Suprapubic skin (tissue), 4 donors: ENCODE measurements around the gene PRKN. TPM values are rescaled to one million over a fixed set of nuclear protein-coding genes. Genes with fewer than 3 reads are reported as not detected.

Experiments used
- DNase-seq, 2 donors: peaks; one replicate each; pipeline ENCODE4 v3.0.0-alpha.2; 2019; ENCODE audit warnings: low spot score in 2 of 2
- H3K27ac ChIP-seq: fragments of 200-600 bp; sonication (generic); one replicate; pipeline ENCODE4 v1.5.1; 2019
- H3K27me3 ChIP-seq: fragments of 200-600 bp; sonication (generic); one replicate; pipeline ENCODE4 v1.5.1; 2019
- H3K36me3 ChIP-seq: fragments of 200-600 bp; sonication (generic); one replicate; pipeline ENCODE4 v1.5.1; 2019
- H3K4me1 ChIP-seq: fragments of 200-600 bp; sonication (generic); one replicate; pipeline ENCODE4 v1.5.1; 2019
- H3K4me3 ChIP-seq: fragments of 200-600 bp; sonication (generic); one replicate; pipeline ENCODE4 v1.5.1; 2019; ENCODE audit warnings: mild to moderate bottlenecking
- H3K9me3 ChIP-seq: fragments of 200-600 bp; sonication (generic); one replicate; pipeline ENCODE4 v1.5.1; 2019
- EP300 ChIP-seq: sonication (generic); formaldehyde crosslinking; IDR thresholded peaks from one replicate; pipeline ENCODE4 v1.6.1; 2017; ENCODE audit warnings: antibody characterized with exemption
- POLR2A ChIP-seq, 2 donors: fragments of 450-650 bp; IDR thresholded peaks; one replicate each; pipeline ENCODE4 v1.6.1; 2017; ENCODE audit warnings: antibody characterized with exemption in 2 of 2, mild to moderate bottlenecking in 2 of 2, moderate library complexity in 2 of 2
- POLR2AphosphoS5 ChIP-seq, 3 donors: sonication (generic); formaldehyde crosslinking; IDR thresholded peaks; one replicate each; pipeline ENCODE4 v1.6.1; 2017; ENCODE audit warnings: antibody characterized with exemption in 3 of 3
- WGBS: methylation state at CpG from one replicate; pipeline ENCODE4 v1.1.5; 2018; 5-methylcytosine and 5-hydroxymethylcytosine counted together
- total RNA-seq, 4 donors: library from RNA; depleted of rRNA; stranded (reverse); fragments of >200 nt; gene quantifications; one replicate each; pipeline ENCODE4 v1.1.0, GENCODE V29; 2016
- TF ChIP-seq, protein P1 (sequence below), 2 donors: fragments of 200-600 bp in 1 of 2; fragments of 450-650 bp in 1 of 2; sonication (generic) in 1 of 2; IDR thresholded peaks; one replicate each; pipeline ENCODE4 v1.5.1; 2016 to 2019; ENCODE audit warnings: antibody characterized with exemption in 2 of 2, mild to moderate bottlenecking in 1 of 2, moderate library complexity in 1 of 2

PRKN gene
- total RNA-seq, 4 donors from 2014 or later = 7.2 to 22.8 (median 14.4) TPM

- no peaks in the 10 kb centered on the region for H3K27me3 ChIP-seq
- TF ChIP-seq, protein P1, sequence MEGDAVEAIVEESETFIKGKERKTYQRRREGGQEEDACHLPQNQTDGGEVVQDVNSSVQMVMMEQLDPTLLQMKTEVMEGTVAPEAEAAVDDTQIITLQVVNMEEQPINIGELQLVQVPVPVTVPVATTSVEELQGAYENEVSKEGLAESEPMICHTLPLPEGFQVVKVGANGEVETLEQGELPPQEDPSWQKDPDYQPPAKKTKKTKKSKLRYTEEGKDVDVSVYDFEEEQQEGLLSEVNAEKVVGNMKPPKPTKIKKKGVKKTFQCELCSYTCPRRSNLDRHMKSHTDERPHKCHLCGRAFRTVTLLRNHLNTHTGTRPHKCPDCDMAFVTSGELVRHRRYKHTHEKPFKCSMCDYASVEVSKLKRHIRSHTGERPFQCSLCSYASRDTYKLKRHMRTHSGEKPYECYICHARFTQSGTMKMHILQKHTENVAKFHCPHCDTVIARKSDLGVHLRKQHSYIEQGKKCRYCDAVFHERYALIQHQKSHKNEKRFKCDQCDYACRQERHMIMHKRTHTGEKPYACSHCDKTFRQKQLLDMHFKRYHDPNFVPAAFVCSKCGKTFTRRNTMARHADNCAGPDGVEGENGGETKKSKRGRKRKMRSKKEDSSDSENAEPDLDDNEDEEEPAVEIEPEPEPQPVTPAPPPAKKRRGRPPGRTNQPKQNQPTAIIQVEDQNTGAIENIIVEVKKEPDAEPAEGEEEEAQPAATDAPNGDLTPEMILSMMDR (IDR thresholded peaks at IDR 0.05) = no peak
- TF ChIP-seq POLR2AphosphoS5 (IDR thresholded peaks at IDR 0.05) = no peak
- TF ChIP-seq POLR2A (IDR thresholded peaks at IDR 0.05) = no peak
- no peak for TF ChIP-seq EP300
- no peak overlapping the region for H3K27ac ChIP-seq
- WGBS = 47% methylated on average over 3 of the region's 3 CpGs
- H3K9me3 ChIP-seq = no peaks in the 10 kb centered on the region
- no peaks in the 10 kb centered on the region for H3K36me3 ChIP-seq
- no peak for DNase-seq
- H3K4me1 ChIP-seq = peaks cover 12% of the 10 kb centered on the region
- H3K4me3 ChIP-seq = no peak overlapping the region
Observed at GRCh38 chr6:162123797-162124196, 603.8 kb downstream of the PRKN start.

DNA sequence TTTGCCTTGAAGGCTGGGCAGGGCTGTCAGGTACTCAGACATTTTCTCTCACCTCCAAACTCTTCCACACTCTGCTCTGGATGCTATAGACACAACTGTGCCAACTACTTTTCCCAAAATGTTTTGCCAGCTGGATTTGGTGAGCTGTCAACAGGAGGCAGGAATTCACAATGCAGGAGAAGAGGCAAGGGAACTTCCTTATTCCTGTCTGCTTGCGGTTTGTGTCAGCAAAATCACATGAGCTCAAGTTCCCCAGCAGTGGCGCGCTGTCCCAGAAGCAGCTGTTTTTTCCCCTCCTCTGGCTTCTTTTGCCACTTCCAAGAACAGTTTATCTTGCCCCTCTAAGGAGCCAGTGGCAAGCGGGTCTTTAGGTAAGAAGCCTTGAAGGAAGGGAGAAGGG lies 608.2 kb downstream of the PRKN start:
- WGBS = 18% methylated on average over 4 of the region's 4 CpGs
- no peak overlapping the region for H3K27ac ChIP-seq
- no peaks in the 10 kb centered on the region for H3K27me3 ChIP-seq
- no peaks in the 10 kb centered on the region for H3K9me3 ChIP-seq
- no peak for TF ChIP-seq POLR2AphosphoS5 (IDR thresholded peaks at IDR 0.05)
- TF ChIP-seq POLR2A (IDR thresholded peaks at IDR 0.05) = no peak
- no peak for TF ChIP-seq EP300
- TF ChIP-seq, protein P1 (IDR thresholded peaks at IDR 0.05) = no peak
- no peaks in the 10 kb centered on the region for H3K36me3 ChIP-seq
- peaks cover 17% of the 10 kb centered on the region for H3K4me1 ChIP-seq
- no peak overlapping the region for H3K4me3 ChIP-seq
- DNase-seq = no peak

- H3K36me3 ChIP-seq = no peaks in the 10 kb centered on the region
- DNase-seq = no peak
- no peaks in the 10 kb centered on the region for H3K27me3 ChIP-seq
- H3K9me3 ChIP-seq = no peaks in the 10 kb centered on the region
- peaks cover 17% of the 10 kb centered on the region for H3K4me1 ChIP-seq
- no peak overlapping the region for H3K4me3 ChIP-seq
- 38% methylated on average over 5 of the region's 5 CpGs for WGBS
- no peak overlapping the region for H3K27ac ChIP-seq
- no peak for TF ChIP-seq POLR2A (IDR thresholded peaks at IDR 0.05)
Observed at GRCh38 chr6:162118706-162119105, 608.9 kb downstream of the PRKN start.

DNA sequence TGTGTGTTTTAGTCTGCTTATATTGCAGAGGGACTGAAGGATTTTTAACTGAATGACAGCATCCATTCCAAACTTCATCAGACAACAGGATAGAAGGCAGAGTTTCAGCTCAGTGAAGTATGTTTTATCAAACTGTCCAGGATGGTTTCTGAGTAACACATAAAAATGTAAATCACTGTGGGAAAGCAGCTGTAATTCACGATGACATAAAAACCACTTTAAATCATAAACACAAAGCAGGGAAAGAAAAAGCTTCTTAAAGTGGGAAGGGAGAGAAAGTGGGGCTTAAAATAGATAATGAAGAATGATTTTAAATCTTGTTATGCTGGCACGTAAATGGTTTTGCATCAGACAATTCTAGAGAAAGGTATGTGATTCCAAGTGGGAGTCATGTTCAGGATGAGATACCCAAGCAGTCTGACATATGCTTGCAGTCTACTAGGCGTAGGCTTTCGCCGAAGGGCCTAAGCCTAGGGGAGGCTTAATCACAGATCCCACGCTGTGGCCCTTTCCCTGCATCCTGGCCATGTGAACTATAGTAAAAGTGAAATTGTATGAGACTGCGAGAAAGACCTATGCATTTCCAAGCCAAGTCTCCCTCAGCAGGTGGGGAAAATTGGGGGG lies 610.6 kb downstream of the PRKN start:
- Histone ChIP-seq H3K9me3 (no peaks in the 10 kb centered on the region), H3K4me1 (peaks cover 17% of the 10 kb centered on the region), H3K27me3 (no peaks in the 10 kb centered on the region), H3K4me3 (no peak overlapping the region), H3K36me3 (no peaks in the 10 kb centered on the region), H3K27ac (no peak overlapping the region)
- whole genome bisulfite sequencing = 94% methylated on average over 7 of the region's 7 CpGs
- no peak for DNase-seq
- TF ChIP-seq, protein P1 (IDR thresholded peaks at IDR 0.05) = no peak
- no peak for TF ChIP-seq EP300
- TF ChIP-seq POLR2AphosphoS5 (IDR thresholded peaks at IDR 0.05) = no peak
- TF ChIP-seq POLR2A (IDR thresholded peaks at IDR 0.05) = no peak

- no peaks in the 10 kb centered on the region for H3K4me1 ChIP-seq
- H3K4me3 ChIP-seq = no peak overlapping the region
- TF ChIP-seq EP300 (no peak), POLR2AphosphoS5 (IDR thresholded peaks at IDR 0.05) (no peak), POLR2A (IDR thresholded peaks at IDR 0.05) (no peak)
- TF ChIP-seq, protein P1 (IDR thresholded peaks at IDR 0.05) = no peak
- no peak overlapping the region for H3K27ac ChIP-seq
- 92% methylated on average over 2 of the region's 2 CpGs for WGBS
- no peak for DNase-seq
- no peaks in the 10 kb centered on the region for H3K27me3 ChIP-seq
- no peaks in the 10 kb centered on the region for H3K9me3 ChIP-seq
- no peaks in the 10 kb centered on the region for H3K36me3 ChIP-seq
Observed at GRCh38 chr6:162109480-162110050, 618.0 kb downstream of the PRKN start.
